Subcutaneous adipose tissue (tissue), 4 donors: Measurements from ENCODE around the gene ZMYM4. TPM values are rescaled to one million over a fixed set of nuclear protein-coding genes. Genes with fewer than 3 reads are reported as not detected.

ENCODE experiments used
- CTCF ChIP-seq: fragments of 450-650 bp; IDR thresholded peaks from one replicate; pipeline ENCODE4 v1.5.1; 2016; ENCODE audit warnings: low read depth, mild to moderate bottlenecking, control low read depth, antibody characterized with exemption, moderate library complexity
- total RNA-seq, 4 donors: library from RNA; depleted of rRNA; stranded (reverse); fragments of >200 nt; gene quantifications; one replicate each; pipeline ENCODE4 v1.1.0, GENCODE V29; 2016

Gene ZMYM4
- total RNA-seq, 4 donors from 2014 or later, result 34.9 to 41.0 (median 39.5) TPM

GRCh38 chr1:35443768-35444518 lies 175.4 kb downstream of the ZMYM4 start:
- TF ChIP-seq CTCF, result no peak

GRCh38 chr1:35444519-35444774 lies 175.9 kb downstream of the ZMYM4 start:
- TF ChIP-seq CTCF, result no peak

GRCh38 chr1:35447278-35447677 lies 178.8 kb downstream of the ZMYM4 start:
- TF ChIP-seq CTCF, result no peak

GRCh38 chr1:35448344-35448801 lies 179.9 kb downstream of the ZMYM4 start:
- TF ChIP-seq CTCF, result no peak

- no peak for TF ChIP-seq CTCF
Observed at GRCh38 chr1:35449334-35450008, 181.0 kb downstream of the ZMYM4 start.

GRCh38 chr1:35451125-35451528 lies 182.6 kb downstream of the ZMYM4 start:
- TF ChIP-seq CTCF, result no peak

GRCh38 chr1:35452106-35452774 lies 183.7 kb downstream of the ZMYM4 start:
- TF ChIP-seq CTCF, result no peak
